LNCaP clone FGC (cell line): ENCODE measurements around the gene ABCC11.

Experiments used
- DNase-seq: peaks from one replicate; pipeline ENCODE4 v3.0.0-alpha.2; 2011; ENCODE audit warnings: low read depth
- H3K4me3 ChIP-seq: 2 replicates; pipeline ENCODE4 v1.5.1; 2011; ENCODE audit warnings: mild to moderate bottlenecking, low read depth, low read length, control low read depth
- CTCF ChIP-seq: IDR thresholded peaks from 2 replicates; pipeline ENCODE4 v1.5.1; 2012; ENCODE audit warnings: mild to moderate bottlenecking; ENCODE audit not compliant: control insufficient read depth, insufficient read depth; ENCODE audit errors: extremely low read depth

ABCC11 gene

GRCh38 chr16:48157302-48157701 lies 90.0 kb downstream of the ABCC11 start:
- H3K4me3 ChIP-seq = no peak overlapping the region
- no peak for TF ChIP-seq CTCF
- no peak for DNase-seq

GRCh38 chr16:48156790-48157209 lies 90.5 kb downstream of the ABCC11 start:
- peak; percentile 54 for DNase-seq
- peak; percentile 93 for TF ChIP-seq CTCF
- H3K4me3 ChIP-seq = no peak overlapping the region

DNA sequence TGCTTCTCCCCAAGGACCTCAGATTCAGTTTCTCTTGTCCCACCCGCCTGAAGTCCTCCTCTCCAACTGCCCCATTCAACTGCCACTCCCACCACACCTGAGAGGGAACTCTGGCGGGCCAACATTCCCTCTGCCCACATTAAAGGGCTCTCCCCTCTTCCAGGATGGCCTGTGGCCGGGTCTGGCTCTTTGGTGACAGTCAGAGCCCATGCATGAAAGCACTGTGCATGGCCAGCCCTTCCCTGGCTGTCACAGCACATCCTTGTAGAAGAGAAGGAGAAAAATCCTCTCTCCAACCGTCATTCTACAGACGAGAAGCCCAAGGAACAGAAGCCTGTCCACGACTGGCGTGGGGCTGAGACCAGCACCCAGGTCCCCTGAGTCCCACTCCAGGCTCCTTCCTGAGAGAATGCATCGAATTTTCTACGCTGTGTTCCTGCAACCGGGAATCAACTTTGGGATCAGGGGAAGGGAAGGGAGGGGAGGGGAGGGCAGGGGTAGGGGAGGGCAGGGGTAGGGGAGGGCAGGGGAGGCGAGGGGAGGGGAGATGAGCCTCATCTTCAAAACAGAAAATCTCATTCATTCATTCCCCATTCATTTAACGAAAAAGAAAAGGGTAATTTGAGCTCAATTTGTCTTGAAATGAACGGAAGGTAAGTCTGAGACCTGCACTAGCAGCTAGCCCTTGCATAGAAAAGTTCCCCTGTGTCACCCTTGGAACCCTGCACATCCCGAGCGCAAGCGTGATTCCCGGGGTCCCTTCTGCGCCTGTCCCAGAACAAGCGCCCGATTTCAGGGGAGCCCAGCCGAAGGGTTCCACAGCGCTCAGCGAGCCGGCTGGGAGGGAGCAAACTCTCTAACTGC lies 91.2 kb downstream of the ABCC11 start, which contains the start of gene ABCC12:
TSS of gene ABCC12 (minus strand) at position 68 of the 864 bp plus-strand sequence. CDS start 9,569 bp downstream, outside the sequence.
- no peak for TF ChIP-seq CTCF
- H3K4me3 ChIP-seq = no peak within 1 kb of the TSS
- no peak for DNase-seq

DNA sequence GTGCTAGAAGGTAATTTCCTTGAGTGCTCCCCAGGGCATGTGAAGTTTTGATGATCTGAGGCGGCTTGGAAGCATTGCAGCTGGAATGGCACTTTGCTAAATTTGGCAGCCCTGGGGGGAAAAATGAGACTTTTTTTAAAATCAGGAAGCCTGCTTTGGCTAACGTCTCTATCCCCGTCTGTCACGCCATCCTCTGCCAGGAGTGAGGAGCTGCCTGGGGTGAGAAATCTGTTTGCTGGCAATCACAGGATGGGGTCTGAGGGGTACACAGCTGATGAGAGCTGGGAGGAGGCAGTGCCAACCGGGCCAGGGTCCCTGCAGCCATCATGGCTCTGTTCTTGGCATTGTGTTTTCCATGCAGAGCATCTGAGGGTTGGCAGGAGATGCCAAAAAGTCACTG lies 93.6 kb downstream of the ABCC11 start:
- no peak for TF ChIP-seq CTCF
- DNase-seq = no peak
- no peak overlapping the region for H3K4me3 ChIP-seq

- DNase-seq = no peak
- H3K4me3 ChIP-seq = no peak overlapping the region
- TF ChIP-seq CTCF = no peak
Observed at GRCh38 chr16:48152226-48152625, 95.1 kb downstream of the ABCC11 start.

DNA sequence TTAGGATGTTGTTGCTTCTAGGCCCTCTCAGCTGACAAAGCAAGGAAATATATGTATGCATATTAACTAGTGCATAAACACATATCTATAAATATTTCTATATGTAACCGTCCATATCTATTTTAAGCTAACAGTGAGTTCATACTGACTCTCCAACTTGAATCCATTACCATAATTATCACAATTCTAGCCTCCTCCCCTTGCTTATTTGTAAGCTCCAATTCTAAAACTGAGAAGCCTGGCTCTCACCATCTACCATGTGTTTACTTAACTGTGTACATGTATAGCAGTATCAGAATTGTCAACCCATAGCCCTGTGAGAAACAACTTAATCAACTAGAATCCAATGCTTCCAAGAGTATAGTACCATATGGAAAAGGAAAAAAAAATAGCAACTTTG lies 96.6 kb downstream of the ABCC11 start:
- TF ChIP-seq CTCF = no peak
- H3K4me3 ChIP-seq = no peak overlapping the region
- no peak for DNase-seq
